GM19035 (cell line): ENCODE results near the gene FOXE3.
"Not testable (repeated sequence)": the region's sequence is repeated elsewhere in the genome, so short reads cannot be mapped to it uniquely, and the experiment has no call there.

Source experiments
- ATAC-seq: cut with Tn5 transposase; IDR thresholded peaks from one replicate; pipeline ENCODE4 v1.9.1; 2021; ENCODE audit not compliant: unreplicated experiment

The FOXE3 gene

GRCh38 chr1:47445823-47446550, 29.9 kb downstream of the FOXE3 start:
- ATAC-seq, result no peak

- ATAC-seq, result no peak
These were observed 32.6 kb downstream of the FOXE3 start for GRCh38 chr1:47448462-47449222.

GRCh38 chr1:47449822-47450552, 33.9 kb downstream of the FOXE3 start:
- no peak for ATAC-seq

- ATAC-seq, result no peak
These were observed 34.5 kb downstream of the FOXE3 start for GRCh38 chr1:47450606-47451005.

GRCh38 chr1:47452426-47452825, 36.3 kb downstream of the FOXE3 start:
- ATAC-seq, result no peak

GRCh38 chr1:47453910-47454309, 37.8 kb downstream of the FOXE3 start:
- not testable (repeated sequence) for ATAC-seq

- no peak for ATAC-seq
These were observed 40.2 kb downstream of the FOXE3 start for GRCh38 chr1:47456250-47456649.

GRCh38 chr1:47457547-47457946, 41.5 kb downstream of the FOXE3 start:
- not testable (repeated sequence) for ATAC-seq

- no peak for ATAC-seq
These were observed 43.2 kb downstream of the FOXE3 start for GRCh38 chr1:47459253-47459788.

GRCh38 chr1:47460040-47460439, 44.0 kb downstream of the FOXE3 start:
- ATAC-seq, result no peak

GRCh38 chr1:47460456-47460855, 44.4 kb downstream of the FOXE3 start:
- ATAC-seq, result no peak

- no peak for ATAC-seq
These were observed 49.5 kb downstream of the FOXE3 start for GRCh38 chr1:47465605-47466004.
